Stimulated activated memory B cell treated with anti-CD40 and anti-IgM and Interleukin-4, amounts not matched to agents 10 μg/mL and 1 μg/mL and 100 μg/mL, for 72 hours (primary cell): Measurements from ENCODE around the gene MYO9B.
"Not testable (repeated sequence)": the region's sequence is repeated elsewhere in the genome, so short reads cannot be mapped to it uniquely, and the experiment has no call there.

ENCODE experiments used
- ATAC-seq: fragments of 150-1000 bp; cut with Tn5 transposase; 2 replicates; pipeline ENCODE4 v1.10.0; 2021
- H3K27ac Mint-ChIP-seq: one replicate; pipeline ENCODE4 v1.8.0; 2022; ENCODE audit warnings: mild to moderate bottlenecking, mixed read lengths
- H3K27me3 Mint-ChIP-seq: one replicate; pipeline ENCODE4 v1.8.0; 2022; ENCODE audit warnings: mixed read lengths
- H3K36me3 Mint-ChIP-seq: one replicate; pipeline ENCODE4 v1.8.0; 2022; ENCODE audit warnings: mixed read lengths
- H3K4me1 Mint-ChIP-seq: one replicate; pipeline ENCODE4 v1.8.0; 2022; ENCODE audit warnings: mixed read lengths
- H3K4me3 Mint-ChIP-seq: one replicate; pipeline ENCODE4 v1.8.0; 2022; ENCODE audit warnings: mild to moderate bottlenecking, moderate library complexity, mixed read lengths
- H3K9me3 Mint-ChIP-seq: one replicate; pipeline ENCODE4 v1.8.0; 2022; ENCODE audit warnings: mixed read lengths

MYO9B gene

DNA sequence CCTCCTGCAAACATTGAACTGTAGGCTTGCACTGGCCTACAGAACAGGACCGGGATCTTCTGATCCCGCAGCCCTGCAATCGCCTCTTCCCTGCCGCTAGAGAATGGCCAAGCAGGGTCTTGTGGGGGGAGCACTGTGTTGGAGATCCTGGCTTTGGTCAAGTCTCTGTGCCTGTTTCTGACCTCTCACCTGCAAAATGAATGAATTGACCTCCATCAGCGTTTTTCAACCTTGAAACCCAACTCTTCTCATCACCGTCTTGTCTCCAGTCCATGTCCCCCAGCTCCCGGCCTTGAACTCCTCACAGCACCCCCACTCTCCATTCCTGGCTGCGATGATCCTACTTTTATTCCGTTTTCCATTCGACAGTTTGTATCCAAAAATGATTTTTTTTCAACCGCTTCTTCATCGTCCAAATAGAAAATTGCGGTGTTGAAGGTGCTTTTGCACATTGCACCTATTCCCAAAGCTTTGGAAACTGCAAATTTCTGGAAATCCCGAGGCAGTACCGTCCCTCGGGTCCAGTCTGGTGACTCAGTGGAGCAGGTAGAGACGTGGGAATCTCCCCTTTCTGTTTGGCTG is 2.0 kb downstream of the MYO9B start:
- Mint-ChIP-seq H3K27ac (peak overlapping the region; percentile 88), H3K4me3 (peak overlapping the region; percentile 98), H3K27me3 (no peaks in the 10 kb centered on the region), H3K9me3 (no peaks in the 10 kb centered on the region), H3K36me3 (peaks cover 23% of the 10 kb centered on the region), H3K4me1 (peaks cover 80% of the 10 kb centered on the region)
- no peak for ATAC-seq

DNA sequence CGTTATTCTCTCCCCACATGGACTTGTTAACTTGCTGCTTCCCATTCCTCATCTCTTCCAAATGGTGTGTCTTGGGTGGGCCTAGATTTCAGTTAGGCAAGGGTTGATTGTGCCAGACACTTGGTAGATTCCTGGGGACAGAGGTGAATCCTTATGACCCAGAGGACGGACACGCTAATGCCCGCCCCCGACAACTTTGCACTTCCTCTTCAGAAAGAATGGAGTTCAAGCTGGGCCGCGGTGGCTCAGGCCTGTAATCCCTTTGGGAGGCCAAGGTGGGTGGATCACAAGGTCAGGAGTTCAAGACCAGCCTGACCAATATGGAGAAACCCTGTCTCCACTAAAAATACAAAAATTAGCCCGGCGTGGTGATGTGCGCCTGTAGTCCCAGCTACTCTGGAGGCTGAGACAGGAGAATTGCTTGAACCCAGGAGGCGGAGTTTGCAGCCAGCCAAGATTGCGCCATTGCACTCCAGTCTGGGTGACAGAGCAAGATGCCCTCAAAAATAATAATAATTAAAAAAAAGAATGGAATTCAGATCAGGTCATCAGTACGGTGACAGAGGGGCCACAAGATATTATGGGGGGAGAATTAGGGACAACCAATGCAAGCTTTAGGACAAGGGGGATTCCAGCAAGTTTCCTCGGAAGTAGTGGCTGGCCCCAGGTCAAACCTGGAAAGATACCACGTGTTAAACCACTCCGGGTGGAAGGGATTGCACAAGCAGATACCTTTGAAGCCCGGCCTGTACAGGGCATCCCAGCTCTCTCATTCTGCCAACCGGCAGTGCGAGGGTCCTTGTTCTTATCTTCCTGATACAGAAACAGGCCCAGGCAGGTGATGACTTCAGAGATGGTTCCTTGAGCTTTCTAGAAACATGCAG is 2.7 kb downstream of the MYO9B start:
- Mint-ChIP-seq H3K4me1 (peaks cover 80% of the 10 kb centered on the region), H3K27me3 (no peaks in the 10 kb centered on the region), H3K4me3 (peak overlapping the region; percentile 98), H3K27ac (peak overlapping the region; percentile 88), H3K36me3 (peaks cover 18% of the 10 kb centered on the region), H3K9me3 (no peaks in the 10 kb centered on the region)
- no peak for ATAC-seq

DNA sequence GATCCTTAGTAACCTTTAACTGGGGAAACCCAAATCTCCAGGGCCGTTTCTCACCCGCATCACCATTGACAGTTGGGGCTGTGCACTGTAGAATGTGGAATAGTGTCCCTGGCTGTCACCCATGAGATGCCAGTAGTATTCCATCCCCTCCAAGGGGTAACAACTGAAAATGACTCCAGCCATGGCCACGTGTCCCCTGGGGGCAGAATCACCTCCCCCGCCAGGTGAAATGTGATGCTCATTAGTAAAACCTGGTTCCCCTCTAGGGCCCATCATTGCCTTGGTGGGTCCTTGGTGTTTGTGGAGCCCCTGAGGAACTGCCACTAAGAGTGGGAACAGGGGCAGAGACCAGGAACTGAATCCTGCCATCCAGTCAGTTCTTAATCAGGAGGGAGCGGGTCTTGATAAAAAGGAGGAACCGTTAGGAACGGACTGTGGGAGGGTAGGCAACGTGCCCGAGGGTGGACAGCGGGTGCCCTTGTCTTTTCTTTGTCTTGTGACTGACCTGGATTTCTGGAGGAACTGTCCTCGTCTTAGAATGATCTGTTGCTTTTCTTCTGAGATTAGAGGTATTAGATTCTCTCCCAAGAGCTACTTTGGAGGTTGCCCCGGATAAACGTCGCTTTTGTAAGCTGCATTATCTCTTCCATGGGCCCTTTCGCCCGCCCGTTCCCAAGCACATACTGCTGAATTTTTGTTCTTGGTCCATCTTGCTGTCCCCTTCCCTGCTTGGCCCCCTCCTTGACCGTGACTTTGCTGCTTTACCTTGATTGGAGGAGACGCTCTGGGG is 3.5 kb downstream of the MYO9B start:
- ATAC-seq, result no peak
- no peaks in the 10 kb centered on the region for H3K27me3 Mint-ChIP-seq
- H3K4me3 Mint-ChIP-seq, result peak overlapping the region; percentile 83
- peak overlapping the region; percentile 86 for H3K27ac Mint-ChIP-seq
- peaks cover 17% of the 10 kb centered on the region for H3K36me3 Mint-ChIP-seq
- H3K4me1 Mint-ChIP-seq, result peaks cover 71% of the 10 kb centered on the region
- H3K9me3 Mint-ChIP-seq, result no peaks in the 10 kb centered on the region

DNA sequence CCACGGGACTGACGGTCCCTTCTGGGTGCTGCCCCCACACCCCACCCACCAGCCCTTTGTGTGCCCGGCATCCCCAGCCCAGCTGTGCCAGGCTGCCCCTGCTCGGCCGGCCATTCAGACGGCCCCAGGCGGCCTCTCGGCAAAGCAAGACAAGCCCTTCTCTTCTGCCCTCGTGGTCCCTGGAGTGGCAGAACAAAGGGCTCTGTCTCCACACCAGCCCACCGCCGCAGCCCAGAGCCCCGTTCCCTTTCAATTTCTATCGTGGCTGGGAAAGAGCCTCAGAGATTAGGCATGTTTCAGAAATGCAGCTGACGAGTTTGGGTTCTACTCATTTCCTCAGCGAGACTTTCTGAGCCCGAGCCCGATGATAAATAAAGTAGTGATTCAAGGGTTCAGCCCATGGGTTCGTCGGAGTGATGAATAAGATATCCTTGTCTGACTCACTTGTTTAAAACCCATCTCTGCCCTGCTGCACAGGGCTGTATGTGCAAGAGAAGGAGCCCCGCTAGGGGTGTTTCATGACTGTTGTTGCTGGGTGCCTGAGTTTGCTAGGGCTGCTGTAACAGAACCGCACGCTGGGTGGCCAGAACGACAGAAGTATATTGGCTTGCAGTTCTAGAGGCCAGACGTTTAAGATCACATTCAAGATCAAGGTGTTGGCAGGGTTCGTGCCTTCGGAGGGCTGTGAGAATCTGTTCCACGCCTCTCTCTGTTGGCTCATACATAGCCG is 4.3 kb downstream of the MYO9B start:
- H3K4me3 Mint-ChIP-seq, result peak overlapping the region; percentile 83
- peaks cover 67% of the 10 kb centered on the region for H3K4me1 Mint-ChIP-seq
- ATAC-seq, result peak; percentile 75
- H3K9me3 Mint-ChIP-seq, result no peaks in the 10 kb centered on the region
- no peaks in the 10 kb centered on the region for H3K27me3 Mint-ChIP-seq
- peak overlapping the region; percentile 86 for H3K27ac Mint-ChIP-seq
- H3K36me3 Mint-ChIP-seq, result peaks cover 19% of the 10 kb centered on the region

DNA sequence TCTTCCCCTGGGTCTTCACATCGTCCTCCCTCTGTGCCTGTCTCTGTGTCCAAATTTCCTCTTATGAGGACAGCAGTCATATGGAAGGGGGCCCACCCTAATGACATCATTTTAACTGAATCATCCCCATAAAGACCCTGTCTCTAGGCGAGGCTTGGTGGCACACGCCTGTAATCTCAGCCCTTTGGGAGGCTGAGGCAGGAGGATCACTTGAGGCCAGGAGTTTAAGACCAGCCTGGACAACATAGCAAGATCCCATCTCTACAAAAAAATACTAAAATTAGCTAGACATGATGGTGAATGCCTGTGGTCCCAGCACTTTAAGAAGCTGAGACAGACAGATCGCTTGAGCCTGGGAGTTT is 4.8 kb downstream of the MYO9B start:
- no peaks in the 10 kb centered on the region for H3K27me3 Mint-ChIP-seq
- no peak for ATAC-seq
- H3K4me3 Mint-ChIP-seq, result peak overlapping the region; percentile 83
- H3K36me3 Mint-ChIP-seq, result peaks cover 24% of the 10 kb centered on the region
- peak overlapping the region; percentile 86 for H3K27ac Mint-ChIP-seq
- peaks cover 72% of the 10 kb centered on the region for H3K4me1 Mint-ChIP-seq
- H3K9me3 Mint-ChIP-seq, result no peaks in the 10 kb centered on the region

DNA sequence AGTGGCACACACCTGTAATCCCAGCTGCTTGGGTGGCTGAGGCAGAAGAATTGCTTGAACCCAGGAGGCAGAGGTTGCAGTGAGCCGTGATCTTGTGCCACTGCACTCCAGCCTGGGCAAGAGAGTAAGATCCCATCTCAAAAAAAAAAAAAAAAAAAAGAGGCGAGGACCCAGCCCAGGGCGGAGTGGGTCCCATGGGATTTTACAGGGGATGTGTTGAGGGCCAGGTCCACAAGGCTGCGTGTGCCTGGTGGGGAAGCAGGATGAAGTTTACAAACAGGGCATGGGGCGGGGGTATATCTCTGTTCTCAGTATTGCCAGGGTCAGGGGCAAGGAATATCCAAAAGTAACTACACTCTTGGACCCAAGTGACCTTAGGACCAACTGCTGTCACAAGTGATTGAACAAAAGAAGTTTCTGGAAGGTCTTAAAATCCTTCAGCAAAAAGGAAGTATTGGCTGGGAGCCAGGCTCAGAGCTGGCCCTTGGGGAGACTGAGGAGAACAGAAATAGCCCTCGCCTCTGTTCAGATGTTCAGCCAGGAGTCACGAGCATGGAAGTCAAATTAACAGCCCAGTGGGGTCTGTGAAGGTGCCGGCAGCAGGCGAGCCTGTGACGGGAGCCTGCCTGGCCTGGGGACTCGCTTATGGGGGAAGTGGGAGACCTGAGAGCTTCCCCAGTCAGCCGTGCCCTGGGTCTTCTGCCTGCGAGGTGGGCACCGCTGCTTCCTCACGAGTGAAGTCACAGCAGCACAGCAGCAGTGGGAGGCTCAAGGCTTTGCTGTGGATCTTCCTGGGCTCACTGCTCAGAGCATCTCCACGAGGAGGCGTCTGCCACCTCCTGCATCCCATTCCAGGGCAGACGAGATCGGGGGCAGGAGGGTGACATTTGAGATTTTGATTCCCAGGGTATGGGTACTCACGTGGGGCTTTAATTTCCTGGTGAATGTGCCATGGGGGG is 6.4 kb downstream of the MYO9B start:
- Mint-ChIP-seq H3K27me3 (no peaks in the 10 kb centered on the region), H3K27ac (peak overlapping the region; percentile 80), H3K4me1 (peaks cover 77% of the 10 kb centered on the region), H3K36me3 (peaks cover 32% of the 10 kb centered on the region), H3K4me3 (peak overlapping the region; percentile 70), H3K9me3 (no peaks in the 10 kb centered on the region)
- no peak for ATAC-seq

DNA sequence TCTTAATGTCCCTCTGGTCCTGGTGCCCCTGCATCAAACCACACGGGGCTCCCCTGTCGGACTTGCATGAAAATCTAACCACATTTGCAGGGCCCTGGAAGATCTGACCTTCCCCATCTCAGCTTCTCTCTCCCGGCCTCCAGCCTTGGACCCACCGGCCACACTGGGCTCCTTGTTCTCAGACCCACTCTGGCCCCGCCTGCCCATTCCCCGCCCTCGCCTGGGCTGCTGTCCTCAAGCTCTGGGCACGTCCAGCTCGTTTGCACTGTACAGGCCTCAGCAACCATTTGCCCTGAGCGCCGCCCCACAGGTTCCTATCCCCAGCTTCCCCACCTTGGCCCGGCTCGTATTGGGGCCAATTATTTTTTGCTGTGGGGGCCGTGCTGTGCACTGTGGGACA is 10.5 kb downstream of the MYO9B start:
- H3K4me3 Mint-ChIP-seq, result no peak overlapping the region
- H3K27me3 Mint-ChIP-seq, result no peaks in the 10 kb centered on the region
- no peak for ATAC-seq
- no peak overlapping the region for H3K27ac Mint-ChIP-seq
- H3K4me1 Mint-ChIP-seq, result peaks cover 74% of the 10 kb centered on the region
- H3K36me3 Mint-ChIP-seq, result peaks cover 58% of the 10 kb centered on the region
- H3K9me3 Mint-ChIP-seq, result no peaks in the 10 kb centered on the region

DNA sequence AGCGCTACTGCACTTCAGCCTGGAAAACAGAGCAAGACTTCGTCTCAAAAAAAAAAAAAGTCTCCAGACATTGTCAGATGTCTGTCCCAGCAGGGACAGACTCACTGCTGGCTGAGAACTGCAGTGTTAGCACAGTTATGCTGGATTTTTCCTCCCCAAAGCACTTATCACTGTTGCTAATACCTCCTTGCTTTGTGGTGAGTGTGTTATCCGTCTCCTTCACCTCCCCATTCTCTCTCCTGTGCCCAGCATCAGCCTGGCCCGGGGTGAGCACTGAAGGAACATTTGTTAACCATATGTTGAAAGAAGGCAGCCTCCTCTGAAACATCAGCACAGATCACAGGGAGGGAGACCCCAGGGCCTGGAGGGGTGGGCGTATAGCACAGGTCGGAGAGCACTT is 11.3 kb downstream of the MYO9B start:
- H3K27ac Mint-ChIP-seq, result peak overlapping the region; percentile 28
- H3K36me3 Mint-ChIP-seq, result peaks cover 55% of the 10 kb centered on the region
- peaks cover 74% of the 10 kb centered on the region for H3K4me1 Mint-ChIP-seq
- ATAC-seq, result no peak
- H3K4me3 Mint-ChIP-seq, result no peak overlapping the region
- H3K27me3 Mint-ChIP-seq, result no peaks in the 10 kb centered on the region
- H3K9me3 Mint-ChIP-seq, result no peaks in the 10 kb centered on the region

DNA sequence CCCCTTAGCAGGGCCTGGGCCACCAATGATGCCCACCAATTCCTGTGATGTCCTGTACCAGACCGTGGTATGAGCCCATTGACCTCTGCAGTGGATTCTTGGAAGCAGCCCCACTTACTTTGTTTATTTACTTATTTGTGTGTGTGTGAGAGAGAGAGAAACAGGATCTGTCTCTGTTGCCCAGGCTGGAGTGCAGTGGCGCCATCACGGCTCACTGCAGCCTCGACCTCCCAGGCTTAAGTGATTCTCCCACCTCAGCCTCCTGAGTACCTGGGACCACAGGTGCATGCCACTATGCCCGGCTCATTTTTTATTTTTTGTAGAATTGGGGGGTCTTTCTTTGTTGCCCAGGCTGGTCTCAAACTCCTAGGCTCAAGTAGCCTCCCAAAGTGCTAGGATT is 13.0 kb downstream of the MYO9B start:
- Mint-ChIP-seq H3K4me1 (peaks cover 69% of the 10 kb centered on the region), H3K27me3 (no peaks in the 10 kb centered on the region), H3K4me3 (no peak overlapping the region), H3K27ac (peak overlapping the region; percentile 80), H3K9me3 (no peaks in the 10 kb centered on the region), H3K36me3 (peaks cover 46% of the 10 kb centered on the region)
- ATAC-seq, result no peak

DNA sequence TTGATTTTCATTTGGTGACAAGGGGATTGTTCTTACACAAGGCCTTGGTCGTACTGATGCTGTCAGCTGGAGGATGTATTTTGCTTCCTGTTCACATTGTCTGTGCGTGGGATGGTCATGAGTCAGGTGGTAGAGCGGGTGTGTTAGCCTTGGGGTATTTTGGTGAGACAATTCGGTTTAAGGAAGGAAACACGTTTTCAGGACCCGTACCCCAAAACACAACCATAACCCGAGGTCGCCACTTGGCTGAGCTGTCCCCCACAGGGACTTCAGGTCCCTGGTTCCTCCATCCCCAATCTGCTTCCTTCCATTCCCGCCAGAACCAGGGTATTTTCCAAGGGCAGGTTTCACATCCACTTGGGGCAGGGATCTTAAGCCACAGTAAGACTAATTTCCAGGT is 15.0 kb downstream of the MYO9B start:
- H3K36me3 Mint-ChIP-seq, result peaks cover 46% of the 10 kb centered on the region

DNA sequence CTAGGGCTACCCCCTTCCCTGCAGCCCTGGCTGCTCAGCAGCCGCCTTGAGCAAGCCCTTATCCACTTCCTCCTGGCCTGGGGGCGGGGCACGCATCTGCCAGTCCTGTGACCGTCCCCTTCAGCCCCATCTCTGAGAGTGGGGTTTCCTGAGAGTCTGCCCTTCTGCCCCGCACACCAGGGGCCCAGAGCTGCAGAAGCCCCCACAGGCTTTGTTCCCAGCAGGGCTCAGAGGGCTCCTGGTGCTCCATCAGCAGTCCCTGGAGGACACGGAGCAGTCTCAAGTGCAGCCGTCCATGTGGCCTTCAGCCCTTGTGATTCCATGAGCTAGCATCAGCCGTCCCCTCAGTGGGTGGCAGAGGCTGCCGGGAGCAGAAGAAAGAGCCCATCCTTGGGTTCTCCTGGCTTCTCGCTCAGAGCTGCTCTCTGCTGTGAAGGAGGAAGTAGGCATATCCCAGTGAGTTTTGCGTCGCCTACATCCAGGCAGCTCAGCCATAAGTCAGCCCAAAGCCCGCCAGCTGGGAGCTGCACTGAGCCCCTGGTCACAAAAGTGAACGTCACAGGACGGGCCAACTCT is 16.3 kb downstream of the MYO9B start:
- Mint-ChIP-seq H3K27ac (peak overlapping the region; percentile 80), H3K27me3 (no peaks in the 10 kb centered on the region), H3K4me3 (no peak overlapping the region), H3K4me1 (peaks cover 74% of the 10 kb centered on the region), H3K36me3 (peaks cover 46% of the 10 kb centered on the region), H3K9me3 (no peaks in the 10 kb centered on the region)
- ATAC-seq, result peak; percentile 84

More for the DNA sequence above, 15.0 kb downstream of the MYO9B start:
- Mint-ChIP-seq H3K27me3 (no peaks in the 10 kb centered on the region), H3K9me3 (no peaks in the 10 kb centered on the region), H3K27ac (peak overlapping the region; percentile 80), H3K4me3 (peak overlapping the region; percentile 6), H3K4me1 (peaks cover 77% of the 10 kb centered on the region)
- ATAC-seq, result peak; percentile 87

DNA sequence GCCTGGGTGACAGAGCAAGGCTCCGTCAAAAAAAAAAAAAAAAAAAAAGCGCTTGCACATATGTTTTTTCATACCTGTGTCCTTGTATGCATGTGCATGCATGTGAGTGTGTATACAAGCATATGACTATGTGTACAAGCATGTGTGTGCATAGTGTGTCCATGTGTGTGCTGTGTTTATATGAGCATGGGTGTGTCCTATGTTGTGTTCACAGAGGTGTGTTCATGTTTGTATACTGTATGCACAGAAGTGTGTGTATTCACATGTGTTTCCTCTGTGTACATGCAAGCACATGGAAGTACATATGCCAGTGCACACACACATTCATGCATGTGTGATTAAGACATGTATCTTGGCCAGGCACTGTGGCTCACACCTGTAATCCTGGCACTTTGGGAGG is 17.1 kb downstream of the MYO9B start:
- Mint-ChIP-seq H3K9me3 (no peaks in the 10 kb centered on the region), H3K4me1 (peaks cover 70% of the 10 kb centered on the region)

DNA sequence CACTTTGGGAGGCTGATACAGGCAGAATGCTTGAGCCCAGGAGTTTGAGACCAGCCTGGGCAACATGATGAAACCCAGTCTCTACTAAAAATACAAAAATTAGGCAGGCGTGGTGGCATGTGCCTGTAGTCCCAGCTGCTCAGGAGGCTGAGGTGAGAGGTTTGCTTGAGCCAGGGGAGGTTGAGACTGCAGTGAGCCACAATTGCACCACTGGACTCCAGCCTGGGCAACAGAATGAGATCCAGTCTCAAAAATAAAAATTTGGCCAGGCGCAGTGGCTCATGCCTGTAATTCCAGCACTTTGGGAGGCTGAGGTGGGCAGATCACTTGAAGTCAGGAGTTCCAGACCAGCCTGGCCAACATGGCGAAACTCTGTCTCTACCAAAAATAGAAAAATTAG is 19.1 kb downstream of the MYO9B start:
- ATAC-seq, H3K9me3 Mint-ChIP-seq, H3K27ac Mint-ChIP-seq, H3K27me3 Mint-ChIP-seq, H3K4me3 Mint-ChIP-seq: not testable (repeated sequence)
- Mint-ChIP-seq H3K36me3 (peaks cover 44% of the 10 kb centered on the region), H3K4me1 (peaks cover 68% of the 10 kb centered on the region)

More for the DNA sequence above, 17.1 kb downstream of the MYO9B start:
- Mint-ChIP-seq H3K36me3 (peaks cover 42% of the 10 kb centered on the region), H3K27ac (no peak overlapping the region), H3K27me3 (no peaks in the 10 kb centered on the region), H3K4me3 (no peak overlapping the region)
- ATAC-seq, result no peak
